GM10266 (cell line): ENCODE results near the gene ADD3.
"Not testable (repeated sequence)": the region's sequence is repeated elsewhere in the genome, so short reads cannot be mapped to it uniquely, and the experiment has no call there.

Source experiments
- DNase-seq: peaks from one replicate; pipeline ENCODE4 v3.0.0; 2012; ENCODE audit errors: extremely low spot score
- TF ChIP-seq, protein P1 (sequence below): IDR thresholded peaks from 2 replicates; pipeline ENCODE4 v1.5.1; 2012; ENCODE audit warnings: mild to moderate bottlenecking, low read depth; ENCODE audit not compliant: control insufficient read depth, insufficient read depth; ENCODE audit errors: missing control alignments

The ADD3 gene

DNA sequence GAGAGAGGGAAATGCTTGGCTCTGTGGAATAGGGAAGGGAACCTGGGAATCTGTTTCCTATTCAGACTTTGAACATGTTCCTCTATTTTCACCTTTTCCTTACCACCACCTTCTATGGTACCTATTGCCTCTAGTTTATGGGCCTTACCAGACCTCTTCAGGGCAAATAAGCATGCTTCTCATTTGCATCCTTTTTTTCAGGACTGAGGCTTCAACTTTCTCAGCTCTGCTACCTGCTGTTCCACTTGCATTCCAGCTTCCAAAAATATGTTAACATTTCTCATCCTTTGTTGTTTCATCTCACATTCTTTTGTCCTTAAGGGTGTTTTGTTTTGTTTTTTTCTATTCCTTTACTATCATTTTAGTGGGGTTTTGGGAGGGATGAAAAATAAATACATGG is 121.7 kb downstream of the ADD3 start:
- TF ChIP-seq, protein P1, sequence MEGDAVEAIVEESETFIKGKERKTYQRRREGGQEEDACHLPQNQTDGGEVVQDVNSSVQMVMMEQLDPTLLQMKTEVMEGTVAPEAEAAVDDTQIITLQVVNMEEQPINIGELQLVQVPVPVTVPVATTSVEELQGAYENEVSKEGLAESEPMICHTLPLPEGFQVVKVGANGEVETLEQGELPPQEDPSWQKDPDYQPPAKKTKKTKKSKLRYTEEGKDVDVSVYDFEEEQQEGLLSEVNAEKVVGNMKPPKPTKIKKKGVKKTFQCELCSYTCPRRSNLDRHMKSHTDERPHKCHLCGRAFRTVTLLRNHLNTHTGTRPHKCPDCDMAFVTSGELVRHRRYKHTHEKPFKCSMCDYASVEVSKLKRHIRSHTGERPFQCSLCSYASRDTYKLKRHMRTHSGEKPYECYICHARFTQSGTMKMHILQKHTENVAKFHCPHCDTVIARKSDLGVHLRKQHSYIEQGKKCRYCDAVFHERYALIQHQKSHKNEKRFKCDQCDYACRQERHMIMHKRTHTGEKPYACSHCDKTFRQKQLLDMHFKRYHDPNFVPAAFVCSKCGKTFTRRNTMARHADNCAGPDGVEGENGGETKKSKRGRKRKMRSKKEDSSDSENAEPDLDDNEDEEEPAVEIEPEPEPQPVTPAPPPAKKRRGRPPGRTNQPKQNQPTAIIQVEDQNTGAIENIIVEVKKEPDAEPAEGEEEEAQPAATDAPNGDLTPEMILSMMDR = no peak
- no peak for DNase-seq

DNA sequence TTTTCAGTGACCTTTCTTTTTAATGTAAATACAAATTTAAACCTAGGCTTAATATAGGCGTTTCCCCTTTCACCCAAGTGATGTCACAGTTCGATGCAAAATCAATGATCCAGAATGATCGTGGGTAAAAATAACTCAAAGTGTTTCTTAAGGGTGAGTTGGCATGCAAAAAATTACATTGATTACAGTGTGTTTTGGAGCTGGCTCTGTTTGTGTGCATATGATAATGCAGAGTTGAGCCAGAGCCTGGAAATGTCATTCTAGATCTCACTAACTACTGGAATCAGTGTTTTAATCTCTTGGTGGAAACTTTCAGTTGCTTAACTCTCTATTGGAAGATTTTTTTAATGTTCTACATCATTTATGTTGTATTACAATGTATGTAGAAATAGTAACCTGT is 127.1 kb downstream of the ADD3 start:
- TF ChIP-seq, protein P1 = no peak
- DNase-seq = no peak

DNA sequence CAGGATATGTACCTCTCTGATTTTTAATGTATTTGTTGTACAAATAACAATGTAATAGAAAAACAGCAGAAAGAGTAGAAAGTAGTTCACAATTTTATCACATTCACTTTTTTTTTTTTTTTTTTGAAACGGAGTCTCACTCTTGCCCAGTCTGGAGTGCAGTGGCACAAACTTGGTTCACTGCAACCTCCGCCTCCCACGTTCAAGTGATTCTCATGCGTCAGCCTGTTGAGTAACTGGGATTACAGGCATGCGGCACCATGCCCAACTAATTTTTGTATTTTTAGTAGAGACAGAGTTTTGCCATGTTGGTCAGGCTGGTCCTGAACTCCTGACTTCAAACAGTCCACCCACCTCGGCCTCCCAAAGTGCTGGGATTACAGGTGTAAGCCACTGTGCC is 128.1 kb downstream of the ADD3 start:
- not testable (repeated sequence) for DNase-seq

DNA sequence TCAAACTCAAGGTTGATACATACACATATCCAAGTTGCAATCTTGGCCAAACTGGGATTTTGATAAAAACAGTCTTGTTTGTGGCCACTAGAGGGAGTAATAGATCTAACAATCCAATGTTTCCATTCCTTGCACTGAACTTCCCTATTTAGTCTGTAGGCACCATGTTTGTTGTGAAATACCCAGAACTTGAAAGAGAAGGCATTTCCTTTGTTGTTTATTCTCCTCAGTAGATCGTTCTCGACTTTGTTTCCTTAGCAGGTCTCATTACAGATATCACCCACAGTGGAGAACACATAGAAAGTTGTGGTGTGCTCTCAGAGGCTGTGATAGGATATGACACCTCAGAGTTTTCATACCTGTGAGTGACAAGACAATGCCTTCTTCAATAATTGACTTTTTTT is 129.4 kb downstream of the ADD3 start:
- DNase-seq = peak; percentile 42
- TF ChIP-seq, protein P1 = peak; percentile 75

DNA sequence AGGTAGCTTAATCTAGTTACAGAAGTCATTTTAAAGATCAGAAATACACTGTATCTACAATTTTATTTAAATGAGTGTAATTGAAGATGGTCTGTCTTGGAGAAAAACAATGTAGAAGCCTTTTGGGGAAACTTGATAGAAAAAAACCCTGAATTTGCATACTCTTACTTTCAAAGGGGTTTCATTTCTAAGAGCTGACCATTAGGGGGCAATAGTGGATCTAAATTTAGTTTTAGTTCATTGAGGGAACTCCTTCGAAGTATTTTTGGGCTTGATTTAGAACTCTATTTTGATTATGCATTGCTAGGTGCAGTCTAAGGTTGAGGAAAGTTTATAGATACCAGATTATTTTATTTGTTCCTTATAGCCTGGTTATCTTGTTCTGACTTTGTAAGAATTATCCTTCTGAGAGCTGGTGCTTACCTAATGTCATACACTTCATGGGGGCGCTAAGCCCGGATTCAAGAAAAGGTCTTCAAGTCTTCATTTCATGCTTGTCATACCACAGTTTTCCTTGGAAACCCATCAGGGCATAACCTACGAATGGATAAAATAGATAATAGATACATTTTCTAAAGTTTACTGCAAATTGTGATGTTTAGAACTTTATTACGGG is 130.5 kb downstream of the ADD3 start:
- peak; percentile 43 for DNase-seq
- TF ChIP-seq, protein P1 = peak; percentile 54

DNA sequence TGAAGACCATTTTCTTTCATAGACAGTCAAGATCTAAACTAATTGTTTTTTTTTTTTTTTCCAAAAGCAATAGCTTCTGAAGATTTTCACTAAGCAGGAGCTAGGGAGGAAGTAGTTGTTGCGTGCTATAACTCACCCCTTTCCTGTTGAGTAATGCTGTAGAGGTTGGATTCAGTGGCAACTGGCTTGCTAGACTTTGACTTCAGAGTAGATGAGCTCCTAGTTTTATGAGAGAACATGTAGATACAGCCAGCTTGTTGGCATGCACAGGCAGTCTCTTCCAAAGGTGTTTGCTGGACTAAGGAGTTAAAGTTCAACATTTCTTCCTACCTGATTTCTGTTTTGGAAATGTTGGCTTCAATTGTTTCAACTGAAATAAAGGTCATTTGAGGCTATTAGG is 133.4 kb downstream of the ADD3 start:
- TF ChIP-seq, protein P1 = no peak
- DNase-seq = no peak

DNA sequence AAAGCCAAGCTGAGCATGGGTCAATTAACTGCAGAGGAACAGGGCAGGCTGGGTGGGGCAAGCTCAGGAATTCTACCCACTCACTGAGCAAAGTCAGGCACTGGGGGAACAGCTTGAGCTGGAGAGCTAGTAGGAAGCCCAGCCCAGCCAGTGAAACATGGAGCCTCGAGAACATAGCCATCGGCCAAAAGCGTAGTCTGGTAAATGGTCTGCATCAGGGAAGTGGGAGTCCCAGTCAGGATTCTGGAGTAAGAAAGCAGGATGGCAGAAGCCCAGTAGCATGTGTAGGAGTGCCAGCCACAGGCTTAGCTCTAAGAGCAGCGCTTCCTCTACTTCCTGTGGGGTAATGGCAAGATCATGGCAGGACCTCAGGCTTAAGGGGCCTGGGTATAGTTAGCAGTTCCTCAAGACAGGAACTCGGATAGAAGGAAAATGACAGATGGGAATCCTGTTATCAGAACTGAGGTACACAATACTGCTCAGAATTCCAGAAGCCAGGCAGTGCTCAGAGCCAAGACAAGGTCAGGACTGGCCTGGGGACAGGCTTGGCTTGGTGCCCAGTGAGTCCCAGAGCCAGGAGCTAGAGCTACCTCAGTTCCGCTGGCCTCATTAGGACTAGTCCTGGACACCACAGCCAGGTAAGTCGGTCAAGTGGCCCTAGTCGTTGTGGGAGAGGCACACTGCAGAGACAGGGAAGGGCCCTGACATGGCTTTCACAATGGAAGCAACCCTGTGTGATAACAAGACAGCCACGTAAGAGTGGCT is 134.3 kb downstream of the ADD3 start:
- TF ChIP-seq, protein P1 = no peak
- no peak for DNase-seq
